ENCODE results near the gene NECTIN4. TPM values are rescaled to one million over a fixed set of nuclear protein-coding genes. Genes with fewer than 3 reads are reported as not detected.

Gene NECTIN4
- total and polyA plus RNA-seq, 2 of the 8 experiments (the other 6 are each of a cell fraction or from before 2014, with no cell fraction given): 0.19 to 0.71 TPM

GRCh38 chr1:161052899-161053298, 36.5 kb downstream of the NECTIN4 start:
- H3K23me2 ChIP-seq (ENCODE audit: low read depth, low read length): no peaks in the 10 kb centered on the region; the same call in 1 of the 2 replicates
- CTCF ChIA-PET (ENCODE audit: partially characterized antibody): interaction anchor here (2.0 kb wide), 1 partner anchor 12 kb away, joined by 9 read pairs; no protein-coding TSS in a partner anchor
- POLR2A ChIA-PET (ENCODE audit: partially characterized antibody): interaction anchor here (1.0 to 2.9 kb wide), 2 partner anchors 7 to 80 kb away, joined by 3 to 21 read pairs; partner anchors contain the start of genes DEDD and USF1
- no peaks in the 10 kb centered on the region for H3K4me1 ChIP-seq (replicated peaks in 1 of 4; ENCODE audit: control insufficient read depth in 3 of 4, insufficient read depth in 4 of 4, low read length in 3 of 4)
- peaks cover 0 to 3% of the 10 kb centered on the region in 2 experiments; a peak in 1 of 4 replicates for H3K9me3 ChIP-seq (ENCODE audit: insufficient read depth in 2 of 2, low read depth in 1 of 2, low read length in 1 of 2)
- no peak overlapping the region for H4K5ac ChIP-seq (ENCODE audit: insufficient read length, low read depth, low read length)
- H2BK20ac ChIP-seq (ENCODE audit: low read length): no peak overlapping the region
- H2BK15ac ChIP-seq (ENCODE audit: low read length): no peak overlapping the region
- no peak overlapping the region for H2BK120ac ChIP-seq (replicated peaks; ENCODE audit: low read depth, low read length)
- H3K27me3 ChIP-seq (replicated peaks in 1 of 4; ENCODE audit: control insufficient read depth in 3 of 4, extremely low read depth in 1 of 4, insufficient read depth in 3 of 4, low read length in 3 of 4): peaks cover 0 to 7% (median 3%) of the 10 kb centered on the region in 4 experiments; a peak in 6 of 7 replicates
- no peak overlapping the region for H3K9ac ChIP-seq (replicated peaks in 1 of 4; ENCODE audit: extremely low read depth in 1 of 4, low read depth in 3 of 4, low read length in 3 of 4)
- H3K79me2 ChIP-seq (ENCODE audit: control insufficient read depth in 1 of 2, insufficient read depth in 2 of 2, low read length in 2 of 2): no peaks in the 10 kb centered on the region
- H3K79me1 ChIP-seq (ENCODE audit: low read depth, low read length): no peaks in the 10 kb centered on the region
- H3K18ac ChIP-seq (ENCODE audit: extremely low read depth, low read length): no peak overlapping the region
- TF ChIP-seq CTCF (IDR thresholded peaks at IDR 0.05; ENCODE audit: control extremely low read depth in 1 of 3, insufficient read depth in 1 of 3, low read depth in 1 of 3, low read length in 3 of 3) (0 out of 4 replicates have a peak, but pooled peaks of 1 of the 3 experiments have one; percentile 7), SP4 (IDR thresholded peaks at IDR 0.05; ENCODE audit: low read length) (no peak)
- no peak overlapping the region for H2AK5ac ChIP-seq (ENCODE audit: low read depth, low read length)
- H3K4me2 ChIP-seq (ENCODE audit: insufficient read depth in 1 of 2, low read depth in 2 of 2, low read length in 2 of 2): no peak overlapping the region
- no peak overlapping the region for H3K14ac ChIP-seq (ENCODE audit: insufficient read length)
- no peak overlapping the region for H2BK5ac ChIP-seq (ENCODE audit: low read depth, low read length)
- no peak for FAIRE-seq
- no peak overlapping the region for H4K8ac ChIP-seq (ENCODE audit: extremely low read depth, insufficient read depth, low read length)
- H2BK12ac ChIP-seq (ENCODE audit: low read depth, low read length): no peak overlapping the region
- H3K4ac ChIP-seq (replicated peaks; ENCODE audit: insufficient read length, low read depth, low read length): no peak overlapping the region
- H2AFZ ChIP-seq (ENCODE audit: low read length): no peak overlapping the region
- DNase-seq (ENCODE audit: low read depth in 1 of 2, low spot score in 2 of 2): no peak
- no peak overlapping the region for H3K23ac ChIP-seq (ENCODE audit: insufficient read length)
- no peak overlapping the region for H3K27ac ChIP-seq (ENCODE audit: low read depth, low read length)
- no peak overlapping the region for H3K56ac ChIP-seq (replicated peaks; ENCODE audit: insufficient read length, low read depth, low read length)
- no peaks in the 10 kb centered on the region for H3K36me3 ChIP-seq (ENCODE audit: control insufficient read depth in 2 of 4, insufficient read depth in 4 of 4, low read length in 3 of 4)
- no peak overlapping the region for H3K4me3 ChIP-seq (ENCODE audit: extremely low read depth in 1 of 4, insufficient read depth in 2 of 4, low read depth in 3 of 4, low read length in 4 of 4)
- no peak overlapping the region for H4K91ac ChIP-seq (replicated peaks; ENCODE audit: insufficient read length, low read length)
- H4K20me1 ChIP-seq (replicated peaks in 1 of 2; ENCODE audit: control insufficient read depth in 1 of 2, insufficient read depth in 2 of 2, low read length in 2 of 2): no peaks in the 10 kb centered on the region
- 84% methylated on average over 3 of the region's 3 CpGs; no CpG with 5 or more reads in 1 of the 2 experiments for WGBS, 2 experiments (ENCODE audit: extremely low coverage in 1 of 2, insufficient coverage in 1 of 2, insufficient read length in 1 of 2, insufficient replicate concordance in 2 of 2, low coverage in 1 of 2, low lambda C conversion rate in 2 of 2, missing lambda C conversion rate in 1 of 2)
